Peyer's patch (tissue), 4 donors: ENCODE measurements around the gene PLA2G4B. TPM values are rescaled to one million over a fixed set of nuclear protein-coding genes. Genes with fewer than 3 reads are reported as not detected.

Experiments used
- DNase-seq, 3 donors: peaks; one replicate each; pipeline ENCODE4 v3.0.0-alpha.2; 2017 to 2019
- H3K27ac ChIP-seq, 4 donors: fragments of 200-600 bp; sonication (generic); one replicate each; pipeline ENCODE4 v1.5.1; 2016 to 2019
- H3K27me3 ChIP-seq, 2 donors: fragments of 200-600 bp; sonication (generic); one replicate each; pipeline ENCODE4 v1.5.1; 2019
- H3K36me3 ChIP-seq, 3 donors: fragments of 200-600 bp; sonication (generic); one replicate each; pipeline ENCODE4 v1.5.1; 2016 to 2019
- H3K4me1 ChIP-seq, 4 donors: fragments of 200-600 bp; sonication (generic); one replicate each; pipeline ENCODE4 v1.5.1; 2016 to 2019
- H3K4me3 ChIP-seq, 4 donors: fragments of 200-600 bp; sonication (generic); 1 replicate in 3 of 4; 2 replicates in 1 of 4; pipeline ENCODE4 v1.5.1; 2016 to 2019; ENCODE audit warnings: mild to moderate bottlenecking in 1 of 4
- H3K9me3 ChIP-seq, 4 donors: fragments of 200-600 bp; sonication (generic); one replicate each; pipeline ENCODE4 v1.5.1; 2016 to 2019; ENCODE audit warnings: mild to moderate bottlenecking in 1 of 4
- POLR2A ChIP-seq, 2 donors: fragments of 450-650 bp; IDR thresholded peaks; one replicate each; pipeline ENCODE4 v1.5.1; 2017; ENCODE audit warnings: antibody characterized with exemption in 2 of 2, mild to moderate bottlenecking in 2 of 2, moderate library complexity in 2 of 2
- total RNA-seq, 4 donors: library from RNA; depleted of rRNA; stranded (reverse); fragments of >200 nt; gene quantifications; one replicate each; pipeline ENCODE4 v1.1.0, GENCODE V29; 2016
- TF ChIP-seq, protein P1 (sequence below), 6 experiments: fragments of 450-650 bp in 4 of 6; fragments of 200-600 bp in 2 of 6; sonication (generic) in 1 of 6; IDR thresholded peaks; one replicate each; pipeline ENCODE4 v1.5.1; 2017 to 2019; ENCODE audit warnings: antibody characterized with exemption in 6 of 6, mild to moderate bottlenecking in 3 of 6, moderate library complexity in 1 of 6

Gene PLA2G4B
- total RNA-seq, 4 donors from 2014 or later, result 7.2 to 15.3 (median 13.3) TPM

DNA sequence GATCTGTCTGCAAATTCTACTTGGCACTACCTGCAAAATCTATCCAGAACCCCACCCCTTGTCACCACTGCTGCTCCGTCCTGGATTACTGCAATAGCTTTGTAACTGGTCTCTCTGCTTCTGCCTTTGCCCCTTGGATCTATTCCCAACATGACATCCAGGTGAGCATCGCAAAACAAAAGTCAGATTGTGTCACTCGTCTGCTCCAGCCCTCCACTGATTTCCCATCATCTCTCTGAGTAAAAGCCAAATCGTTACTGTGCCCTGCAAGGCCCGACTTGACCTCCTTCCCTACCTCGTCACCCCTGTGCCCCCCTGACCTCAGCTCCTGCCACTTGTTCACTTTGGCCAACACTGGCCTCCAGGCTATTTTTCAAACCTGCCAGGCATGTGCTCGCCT lies 45.8 kb downstream of the PLA2G4B start:
- TF ChIP-seq, protein P1, sequence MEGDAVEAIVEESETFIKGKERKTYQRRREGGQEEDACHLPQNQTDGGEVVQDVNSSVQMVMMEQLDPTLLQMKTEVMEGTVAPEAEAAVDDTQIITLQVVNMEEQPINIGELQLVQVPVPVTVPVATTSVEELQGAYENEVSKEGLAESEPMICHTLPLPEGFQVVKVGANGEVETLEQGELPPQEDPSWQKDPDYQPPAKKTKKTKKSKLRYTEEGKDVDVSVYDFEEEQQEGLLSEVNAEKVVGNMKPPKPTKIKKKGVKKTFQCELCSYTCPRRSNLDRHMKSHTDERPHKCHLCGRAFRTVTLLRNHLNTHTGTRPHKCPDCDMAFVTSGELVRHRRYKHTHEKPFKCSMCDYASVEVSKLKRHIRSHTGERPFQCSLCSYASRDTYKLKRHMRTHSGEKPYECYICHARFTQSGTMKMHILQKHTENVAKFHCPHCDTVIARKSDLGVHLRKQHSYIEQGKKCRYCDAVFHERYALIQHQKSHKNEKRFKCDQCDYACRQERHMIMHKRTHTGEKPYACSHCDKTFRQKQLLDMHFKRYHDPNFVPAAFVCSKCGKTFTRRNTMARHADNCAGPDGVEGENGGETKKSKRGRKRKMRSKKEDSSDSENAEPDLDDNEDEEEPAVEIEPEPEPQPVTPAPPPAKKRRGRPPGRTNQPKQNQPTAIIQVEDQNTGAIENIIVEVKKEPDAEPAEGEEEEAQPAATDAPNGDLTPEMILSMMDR (IDR thresholded peaks at IDR 0.05), result no peak
- no peak for DNase-seq
- H3K9me3 ChIP-seq, result no peaks in the 10 kb centered on the region
- H3K27ac ChIP-seq, result no peak overlapping the region
- H3K36me3 ChIP-seq, result no peaks in the 10 kb centered on the region
- H3K4me3 ChIP-seq, result no peak overlapping the region
- peaks cover 0 to 5% of the 10 kb centered on the region in 2 donors for H3K27me3 ChIP-seq
- peaks cover 0 to 13% (median 7%) of the 10 kb centered on the region in 4 donors for H3K4me1 ChIP-seq

DNA sequence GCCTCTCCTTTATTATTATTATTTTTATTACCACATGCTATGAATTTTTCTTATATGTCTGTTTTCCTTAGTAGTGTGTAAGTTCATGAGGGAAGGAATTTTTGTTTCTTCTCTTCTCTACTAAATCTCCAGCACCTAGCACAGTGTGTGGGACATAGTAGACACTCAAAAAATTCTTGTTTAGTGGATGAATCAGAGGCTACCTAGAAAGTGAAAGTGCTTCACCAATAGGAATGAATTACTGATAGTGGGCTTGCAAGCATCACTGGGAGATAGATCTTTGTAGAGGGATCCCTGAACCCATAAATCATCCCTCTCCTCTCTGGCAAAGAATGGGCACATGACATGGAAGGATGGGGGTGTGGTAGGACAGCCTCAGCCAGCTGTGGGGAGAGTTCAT lies 46.7 kb downstream of the PLA2G4B start:
- Histone ChIP-seq H3K9me3 (no peaks in the 10 kb centered on the region), H3K27ac (no peak overlapping the region), H3K4me3 (no peak overlapping the region), H3K36me3 (no peaks in the 10 kb centered on the region), H3K4me1 (peaks cover 0 to 13% (median 7%) of the 10 kb centered on the region in 4 donors), H3K27me3 (peaks cover 0 to 5% of the 10 kb centered on the region in 2 donors)
- no peak for DNase-seq
- TF ChIP-seq POLR2A (IDR thresholded peaks at IDR 0.05), result no peak
- TF ChIP-seq, protein P1 (IDR thresholded peaks at IDR 0.05), result no peak

DNA sequence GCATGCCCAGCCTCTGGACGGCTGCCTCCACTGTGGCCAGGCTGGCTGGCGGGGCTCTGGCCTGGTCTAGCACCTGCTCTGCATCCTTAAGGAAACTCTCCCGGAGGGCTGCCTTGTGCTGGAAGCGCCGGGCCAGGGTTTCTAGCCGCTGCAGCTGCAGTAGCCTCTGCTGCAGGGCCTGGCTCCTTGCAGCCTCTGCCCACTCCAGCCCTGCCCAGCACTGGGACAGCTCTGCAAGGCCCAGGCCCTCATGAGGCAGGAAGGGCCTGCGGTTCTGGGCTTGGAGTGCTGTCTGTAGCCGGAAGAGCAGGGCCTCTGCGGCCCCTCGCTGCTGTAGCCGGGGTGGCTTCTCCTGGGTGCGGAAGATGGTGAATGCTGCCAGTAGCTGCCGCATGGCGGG lies 47.2 kb downstream of the PLA2G4B start:
- no peak overlapping the region for H3K27ac ChIP-seq
- no peaks in the 10 kb centered on the region for H3K36me3 ChIP-seq
- TF ChIP-seq, protein P1 (IDR thresholded peaks at IDR 0.05), result no peak
- no peak for TF ChIP-seq POLR2A (IDR thresholded peaks at IDR 0.05)
- H3K4me1 ChIP-seq, result peaks cover 0 to 13% (median 7%) of the 10 kb centered on the region in 4 donors
- peaks cover 0 to 5% of the 10 kb centered on the region in 2 donors for H3K27me3 ChIP-seq
- no peak for DNase-seq
- no peak overlapping the region for H3K4me3 ChIP-seq
- H3K9me3 ChIP-seq, result no peaks in the 10 kb centered on the region

DNA sequence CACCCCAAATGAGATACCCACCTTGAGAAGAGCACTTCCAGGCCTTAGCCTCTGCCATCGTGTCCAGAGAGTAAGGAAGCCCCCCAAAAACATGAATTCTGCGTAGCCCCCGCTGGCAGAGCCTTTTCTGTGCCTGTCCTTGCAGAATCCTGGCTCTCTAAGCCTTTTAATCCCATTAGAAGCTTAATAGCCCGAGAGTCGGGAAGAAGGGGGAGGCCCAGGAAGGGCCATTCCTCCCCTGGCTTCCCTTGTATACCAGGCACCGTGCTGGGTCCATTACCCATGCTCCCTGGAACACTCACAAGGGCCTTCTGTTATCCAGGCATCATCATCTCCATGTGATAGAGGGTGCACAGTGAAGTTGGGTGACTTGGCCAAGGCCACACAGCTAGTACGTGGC lies 48.1 kb downstream of the PLA2G4B start:
- H3K36me3 ChIP-seq, result no peaks in the 10 kb centered on the region
- peaks cover 0 to 8% (median 7%) of the 10 kb centered on the region in 4 donors for H3K4me1 ChIP-seq
- TF ChIP-seq, protein P1 (IDR thresholded peaks at IDR 0.05), result no peak
- no peak for TF ChIP-seq POLR2A (IDR thresholded peaks at IDR 0.05)
- H3K27me3 ChIP-seq, result no peaks in the 10 kb centered on the region
- no peak overlapping the region for H3K27ac ChIP-seq
- H3K9me3 ChIP-seq, result no peaks in the 10 kb centered on the region
- DNase-seq, result no peak
- no peak overlapping the region for H3K4me3 ChIP-seq

DNA sequence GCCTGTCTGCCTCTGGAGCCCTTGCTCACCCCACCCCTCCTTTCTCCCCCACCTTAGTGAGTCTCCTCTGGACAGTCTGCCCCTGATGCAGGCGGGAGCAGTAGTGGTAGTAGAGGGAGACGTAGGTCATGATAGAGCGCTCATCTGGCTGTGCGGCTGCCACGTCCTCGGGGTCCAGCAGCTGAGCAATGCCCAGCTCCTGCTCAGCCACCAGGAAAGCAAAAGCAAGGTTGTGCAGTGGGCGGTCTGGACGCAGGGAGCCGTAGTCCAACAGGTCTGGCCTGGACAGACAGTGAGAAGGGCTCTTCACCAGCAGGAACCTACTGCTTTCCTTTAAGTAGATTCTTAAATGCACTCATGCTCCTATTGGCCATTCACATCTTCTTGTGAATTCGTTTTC lies 48.5 kb downstream of the PLA2G4B start:
- no peak overlapping the region for H3K4me3 ChIP-seq
- peaks cover 0 to 7% (median 3%) of the 10 kb centered on the region in 4 donors for H3K4me1 ChIP-seq
- H3K27ac ChIP-seq, result no peak overlapping the region
- H3K27me3 ChIP-seq, result no peaks in the 10 kb centered on the region
- TF ChIP-seq POLR2A (IDR thresholded peaks at IDR 0.05), result no peak
- TF ChIP-seq, protein P1 (IDR thresholded peaks at IDR 0.05), result no peak
- DNase-seq, result no peak
- H3K9me3 ChIP-seq, result no peaks in the 10 kb centered on the region
- H3K36me3 ChIP-seq, result no peaks in the 10 kb centered on the region

DNA sequence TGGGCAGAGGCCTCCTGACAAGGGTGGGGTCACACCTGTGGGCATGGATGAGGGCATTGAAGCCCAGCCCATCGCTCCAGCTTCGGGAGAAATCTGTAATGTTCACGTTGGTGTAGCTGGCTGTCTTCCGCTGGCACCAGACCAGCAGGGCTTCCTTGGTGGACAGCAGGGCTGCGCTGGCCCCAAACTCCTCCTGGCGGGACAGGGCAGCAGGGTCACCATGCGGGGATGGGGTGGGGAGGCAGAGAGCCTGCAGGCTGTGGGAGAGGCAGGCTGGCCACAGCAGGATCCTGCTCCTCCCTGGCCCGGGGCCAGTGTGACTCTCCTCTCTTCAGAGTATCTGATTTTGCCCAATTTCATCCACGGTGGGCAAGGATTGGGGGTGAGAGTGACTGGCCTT lies 49.2 kb downstream of the PLA2G4B start:
- TF ChIP-seq, protein P1 (IDR thresholded peaks at IDR 0.05), result no peak
- no peak for TF ChIP-seq POLR2A (IDR thresholded peaks at IDR 0.05)
- Histone ChIP-seq H3K36me3 (no peaks in the 10 kb centered on the region), H3K27me3 (no peaks in the 10 kb centered on the region), H3K4me1 (peaks cover 0 to 7% (median 0%) of the 10 kb centered on the region in 4 donors), H3K9me3 (no peaks in the 10 kb centered on the region), H3K27ac (no peak overlapping the region), H3K4me3 (no peak overlapping the region)
- DNase-seq, result no peak
